ENCODE results near the gene CXCR1.

GRCh38 chr2:218196974-218197373 is 30.2 kb upstream of the CXCR1 start:
- TF ChIP-seq CTCF (IDR thresholded peaks at IDR 0.05) (no peak), POLR2A (IDR thresholded peaks at IDR 0.05) (no peak)

Measured in adrenal gland (tissue), 5 donors.